HFF-Myc (cell line): ENCODE results near the gene RYR3.
"Not testable (repeated sequence)": the region's sequence is repeated elsewhere in the genome, so short reads cannot be mapped to it uniquely, and the experiment has no call there.

Experiments
- DNase-seq: peaks from one replicate; pipeline ENCODE4 v3.0.0-alpha.2; 2011; ENCODE audit warnings: low read depth; ENCODE audit errors: extremely low read depth
- H3K4me3 ChIP-seq: replicated peaks from 2 replicates; pipeline ENCODE4 v1.5.1; 2011; ENCODE audit warnings: low read depth, mild to moderate bottlenecking, control low read depth, low read length
- TF ChIP-seq, protein P1 (sequence below): IDR thresholded peaks from 2 replicates; pipeline ENCODE4 v1.5.1; 2012; ENCODE audit warnings: mild to moderate bottlenecking, low read depth, low read length, control low read depth; ENCODE audit errors: missing control alignments

The RYR3 gene

DNA sequence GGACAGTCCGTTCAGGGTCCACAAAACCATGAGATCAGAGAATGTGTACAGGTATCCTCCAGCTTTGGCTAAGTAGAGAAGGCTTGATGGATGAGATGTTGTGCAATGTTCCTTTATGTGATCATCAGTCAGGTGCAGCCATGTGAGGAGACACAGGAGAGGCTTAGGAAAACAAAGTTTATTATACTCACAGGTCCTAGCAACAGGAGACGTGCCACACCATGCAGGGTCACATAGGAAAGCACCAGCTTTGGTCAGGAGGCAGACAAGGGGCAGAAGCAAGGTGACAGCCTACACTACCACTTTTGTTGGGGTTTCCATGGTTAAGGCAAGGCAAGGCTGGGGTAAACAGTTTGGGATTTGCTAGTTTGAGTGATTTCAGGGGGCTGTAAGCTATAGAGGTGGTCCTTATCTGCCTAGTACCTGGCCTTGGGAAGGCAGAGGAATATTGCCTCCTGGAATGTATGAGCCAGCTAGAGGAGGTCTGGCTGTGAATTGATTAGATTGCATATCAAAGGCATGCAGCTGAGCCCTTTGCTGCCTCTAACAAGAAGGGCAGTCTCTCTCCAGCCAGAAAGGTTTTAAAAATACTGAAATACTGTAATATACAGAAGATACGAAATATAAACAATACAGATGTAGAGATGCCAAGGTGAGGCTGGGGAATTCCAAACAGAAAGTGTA, 248.6 kb downstream of the RYR3 start:
- TF ChIP-seq, protein P1, sequence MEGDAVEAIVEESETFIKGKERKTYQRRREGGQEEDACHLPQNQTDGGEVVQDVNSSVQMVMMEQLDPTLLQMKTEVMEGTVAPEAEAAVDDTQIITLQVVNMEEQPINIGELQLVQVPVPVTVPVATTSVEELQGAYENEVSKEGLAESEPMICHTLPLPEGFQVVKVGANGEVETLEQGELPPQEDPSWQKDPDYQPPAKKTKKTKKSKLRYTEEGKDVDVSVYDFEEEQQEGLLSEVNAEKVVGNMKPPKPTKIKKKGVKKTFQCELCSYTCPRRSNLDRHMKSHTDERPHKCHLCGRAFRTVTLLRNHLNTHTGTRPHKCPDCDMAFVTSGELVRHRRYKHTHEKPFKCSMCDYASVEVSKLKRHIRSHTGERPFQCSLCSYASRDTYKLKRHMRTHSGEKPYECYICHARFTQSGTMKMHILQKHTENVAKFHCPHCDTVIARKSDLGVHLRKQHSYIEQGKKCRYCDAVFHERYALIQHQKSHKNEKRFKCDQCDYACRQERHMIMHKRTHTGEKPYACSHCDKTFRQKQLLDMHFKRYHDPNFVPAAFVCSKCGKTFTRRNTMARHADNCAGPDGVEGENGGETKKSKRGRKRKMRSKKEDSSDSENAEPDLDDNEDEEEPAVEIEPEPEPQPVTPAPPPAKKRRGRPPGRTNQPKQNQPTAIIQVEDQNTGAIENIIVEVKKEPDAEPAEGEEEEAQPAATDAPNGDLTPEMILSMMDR = no peak
- no peak overlapping the region for H3K4me3 ChIP-seq
- DNase-seq = no peak

GRCh38 chr15:33561407-33561806, 250.6 kb downstream of the RYR3 start:
- no peak for DNase-seq
- TF ChIP-seq, protein P1 = no peak
- no peak overlapping the region for H3K4me3 ChIP-seq

GRCh38 chr15:33561967-33562366, 251.2 kb downstream of the RYR3 start:
- TF ChIP-seq, protein P1 = no peak
- no peak for DNase-seq
- H3K4me3 ChIP-seq = no peak overlapping the region

- no peak for DNase-seq
- TF ChIP-seq, protein P1 = no peak
- H3K4me3 ChIP-seq = no peak overlapping the region
These were observed 254.3 kb downstream of the RYR3 start for GRCh38 chr15:33565094-33565493.

DNA sequence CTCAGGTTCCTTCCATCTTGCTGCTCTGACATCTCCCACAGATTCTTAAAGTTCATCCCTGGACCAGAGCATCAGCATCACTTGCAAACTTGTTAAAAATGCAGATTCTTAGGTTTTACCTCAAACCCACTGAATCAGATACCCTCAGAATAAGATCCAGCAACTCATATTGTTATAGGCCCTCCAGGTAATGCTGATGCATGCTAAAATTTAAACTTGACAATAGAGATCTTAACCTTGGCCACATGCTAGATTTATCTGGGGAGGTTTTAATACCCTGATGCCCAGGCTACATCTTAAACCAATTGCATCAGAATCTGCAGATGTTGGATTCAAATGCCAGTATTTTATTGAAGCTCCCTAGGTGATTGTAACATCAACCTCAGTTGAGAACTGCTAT, 256.9 kb downstream of the RYR3 start:
- H3K4me3 ChIP-seq = no peak overlapping the region
- DNase-seq = no peak
- TF ChIP-seq, protein P1 = no peak

- DNase-seq = no peak
- TF ChIP-seq, protein P1 = no peak
- no peak overlapping the region for H3K4me3 ChIP-seq
These were observed 258.3 kb downstream of the RYR3 start for GRCh38 chr15:33569036-33569435.

GRCh38 chr15:33577911-33578310, 267.1 kb downstream of the RYR3 start:
- DNase-seq, H3K4me3 ChIP-seq: not testable (repeated sequence)
